ENCODE data around the gene GCNT4.

The GCNT4 gene

GRCh38 chr5:75078027-75078426 lies 25.7 kb upstream of the GCNT4 start:
- H3K4me3 ChIP-seq (replicated peaks; ENCODE audit: low read depth, low read length) = no peak overlapping the region
- TF ChIP-seq CTCF (IDR thresholded peaks at IDR 0.05; ENCODE audit: low read length, missing control alignments) = no peak

GRCh38 chr5:75072061-75072460 lies 19.7 kb upstream of the GCNT4 start:
- DNase-seq (ENCODE audit: low read depth) = no peak
- TF ChIP-seq CTCF (IDR thresholded peaks at IDR 0.05; ENCODE audit: low read length, missing control alignments) = no peak

More at GRCh38 chr5:75078027-75078426, 25.7 kb upstream of the GCNT4 start:
- no peak for DNase-seq (ENCODE audit: low read depth)

GRCh38 chr5:75071100-75071499 lies 18.7 kb upstream of the GCNT4 start:
- DNase-seq (ENCODE audit: low read depth) = no peak
- TF ChIP-seq CTCF (IDR thresholded peaks at IDR 0.05; ENCODE audit: low read length, missing control alignments) = no peak
- H3K4me3 ChIP-seq (replicated peaks; ENCODE audit: low read depth, low read length) = no peak overlapping the region

More at GRCh38 chr5:75072061-75072460, 19.7 kb upstream of the GCNT4 start:
- no peak overlapping the region for H3K4me3 ChIP-seq (replicated peaks; ENCODE audit: low read depth, low read length)

GRCh38 chr5:75067434-75067833 lies 15.1 kb upstream of the GCNT4 start:
- no peak overlapping the region for H3K4me3 ChIP-seq (replicated peaks; ENCODE audit: low read depth, low read length)
- TF ChIP-seq CTCF (IDR thresholded peaks at IDR 0.05; ENCODE audit: low read length, missing control alignments) = no peak
- DNase-seq (ENCODE audit: low read depth) = no peak

GRCh38 chr5:75062925-75063531 lies 10.7 kb upstream of the GCNT4 start:
- H3K4me3 ChIP-seq (replicated peaks; ENCODE audit: low read depth, low read length) = no peak overlapping the region
- TF ChIP-seq CTCF (IDR thresholded peaks at IDR 0.05; ENCODE audit: low read length, missing control alignments) = no peak
- DNase-seq (ENCODE audit: low read depth) = no peak

GRCh38 chr5:75059912-75060545 lies 7.7 kb upstream of the GCNT4 start:
- no peak overlapping the region for H3K4me3 ChIP-seq (replicated peaks; ENCODE audit: low read depth, low read length)
- DNase-seq (ENCODE audit: low read depth) = no peak
- TF ChIP-seq CTCF (IDR thresholded peaks at IDR 0.05; ENCODE audit: low read length, missing control alignments) = no peak

Measured in fibroblast of pulmonary artery (primary cell).